HFFc6 (cell line): ENCODE results near the gene SPTLC3. TPM values are rescaled to one million over a fixed set of nuclear protein-coding genes. Genes with fewer than 3 reads are reported as not detected.
A peak's percentile ranks its signal among the peaks of the same experiment; 100 is the strongest.

ENCODE experiments used
- DNase-seq: peaks from one replicate; pipeline ENCODE4 v3.0.0-alpha.2; 2018
- H3K27ac Mint-ChIP-seq: 2 replicates; pipeline ENCODE4 v1.8.0; 2020; ENCODE audit warnings: mild to moderate bottlenecking, mixed read lengths
- H3K27me3 Mint-ChIP-seq: 2 replicates; pipeline ENCODE4 v1.8.0; 2021; ENCODE audit warnings: mild to moderate bottlenecking, moderate library complexity, mixed read lengths; ENCODE audit not compliant: insufficient read depth
- H3K36me3 Mint-ChIP-seq: 2 replicates; pipeline ENCODE4 v1.8.0; 2021; ENCODE audit warnings: low read depth, mixed read lengths
- H3K4me1 Mint-ChIP-seq: 2 replicates; pipeline ENCODE4 v1.8.0; 2020; ENCODE audit warnings: low read depth, mixed read lengths
- H3K4me3 Mint-ChIP-seq: 2 replicates; pipeline ENCODE4 v1.8.0; 2020; ENCODE audit warnings: mild to moderate bottlenecking, moderate library complexity, mixed read lengths
- H3K9me3 Mint-ChIP-seq: 2 replicates; pipeline ENCODE4 v1.8.0; 2020; ENCODE audit warnings: mild to moderate bottlenecking, mixed read lengths
- total RNA-seq, 6 experiments: library from RNA; stranded (reverse); fragmentation: NEBNext Ultra II Directional; extraction: Animal tissue kit (Norgen Biotek cat#: 25700); gene quantifications; 2 replicates in 1 of 6; 3 replicates in 5 of 6; pipeline ENCODE4 v1.2.3, GENCODE V29; 2021
- TF ChIP-seq, protein P1 (sequence below): fragments of 200-600 bp; sonication (generic); IDR thresholded peaks from 2 replicates; pipeline ENCODE4 v1.5.0; 2021; ENCODE audit warnings: antibody characterized with exemption, mild to moderate bottlenecking

SPTLC3 gene
- total RNA-seq, 6 experiments from 2014 or later: not detected

DNA sequence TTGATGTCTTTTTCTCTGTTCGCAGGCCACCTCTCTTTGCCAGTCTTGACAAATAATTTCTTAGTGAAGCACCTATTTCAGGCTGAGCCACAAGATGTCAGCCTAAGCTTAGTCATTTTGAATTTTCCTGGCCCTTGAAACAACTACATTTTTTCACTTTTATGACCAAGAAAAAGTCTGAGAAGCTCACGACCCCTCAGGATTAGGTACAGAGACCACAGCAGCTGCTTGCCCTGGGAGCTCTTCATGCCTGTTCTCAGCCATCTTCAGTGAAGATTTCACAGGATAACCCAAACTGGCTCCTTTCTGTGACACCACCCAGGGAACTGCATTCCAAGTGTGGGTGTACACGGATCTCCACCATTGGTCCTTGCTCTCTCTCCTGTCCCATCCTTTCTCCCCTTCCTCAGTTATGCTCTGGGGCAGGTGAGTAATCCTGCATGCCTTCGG, 38.4 kb upstream of the SPTLC3 start:
- H3K4me3 Mint-ChIP-seq: no peak overlapping the region

DNA sequence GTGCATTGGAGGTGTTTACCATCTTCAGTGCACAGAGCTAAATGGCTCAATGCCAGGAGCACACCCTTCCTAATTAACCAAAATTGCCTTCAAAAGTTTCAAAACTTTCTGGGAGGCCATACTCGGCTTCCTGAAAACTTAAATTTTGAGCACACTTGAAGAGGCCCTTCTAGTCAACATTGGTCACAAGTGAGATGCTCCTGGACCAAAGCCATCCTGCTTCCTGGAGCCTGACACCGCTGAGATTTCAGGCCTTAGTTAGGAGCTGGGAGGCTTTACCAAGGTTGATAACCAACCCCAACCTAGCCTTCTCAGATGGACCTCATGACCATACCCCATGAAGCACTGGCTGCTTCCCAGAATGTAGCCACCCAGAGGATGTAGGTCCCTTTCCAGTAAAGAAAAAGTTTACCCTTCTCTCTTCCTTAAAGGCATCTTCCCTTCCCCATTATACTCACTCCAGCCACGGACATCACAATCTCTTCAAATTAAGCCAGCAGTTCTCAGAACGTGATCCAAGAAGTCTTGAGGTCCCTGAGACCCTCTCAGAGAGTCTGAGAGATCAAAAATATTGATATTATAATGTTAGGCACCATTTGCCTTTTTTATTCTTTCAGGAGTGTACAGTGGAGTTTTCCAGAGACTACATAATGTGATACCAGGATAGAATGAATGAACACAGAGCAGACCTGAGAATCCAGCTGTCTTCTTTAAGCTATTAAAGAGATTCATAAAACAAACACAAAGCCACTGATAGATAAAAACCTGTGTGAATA, 32.8 kb upstream of the SPTLC3 start:
- H3K4me3 Mint-ChIP-seq: no peak overlapping the region
- DNase-seq: no peak
- TF ChIP-seq, protein P1, sequence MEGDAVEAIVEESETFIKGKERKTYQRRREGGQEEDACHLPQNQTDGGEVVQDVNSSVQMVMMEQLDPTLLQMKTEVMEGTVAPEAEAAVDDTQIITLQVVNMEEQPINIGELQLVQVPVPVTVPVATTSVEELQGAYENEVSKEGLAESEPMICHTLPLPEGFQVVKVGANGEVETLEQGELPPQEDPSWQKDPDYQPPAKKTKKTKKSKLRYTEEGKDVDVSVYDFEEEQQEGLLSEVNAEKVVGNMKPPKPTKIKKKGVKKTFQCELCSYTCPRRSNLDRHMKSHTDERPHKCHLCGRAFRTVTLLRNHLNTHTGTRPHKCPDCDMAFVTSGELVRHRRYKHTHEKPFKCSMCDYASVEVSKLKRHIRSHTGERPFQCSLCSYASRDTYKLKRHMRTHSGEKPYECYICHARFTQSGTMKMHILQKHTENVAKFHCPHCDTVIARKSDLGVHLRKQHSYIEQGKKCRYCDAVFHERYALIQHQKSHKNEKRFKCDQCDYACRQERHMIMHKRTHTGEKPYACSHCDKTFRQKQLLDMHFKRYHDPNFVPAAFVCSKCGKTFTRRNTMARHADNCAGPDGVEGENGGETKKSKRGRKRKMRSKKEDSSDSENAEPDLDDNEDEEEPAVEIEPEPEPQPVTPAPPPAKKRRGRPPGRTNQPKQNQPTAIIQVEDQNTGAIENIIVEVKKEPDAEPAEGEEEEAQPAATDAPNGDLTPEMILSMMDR: no peak
- H3K27ac Mint-ChIP-seq: no peak overlapping the region
- no peaks in the 10 kb centered on the region; the same call in 1 of the 2 replicates for H3K36me3 Mint-ChIP-seq
- H3K4me1 Mint-ChIP-seq: no peaks in the 10 kb centered on the region
- peaks cover 29% of the 10 kb centered on the region for H3K9me3 Mint-ChIP-seq
- H3K27me3 Mint-ChIP-seq: no peaks in the 10 kb centered on the region; the same call in 1 of the 2 replicates

More for the DNA sequence above, 38.4 kb upstream of the SPTLC3 start:
- Mint-ChIP-seq H3K27me3 (no peaks in the 10 kb centered on the region), H3K27ac (no peak overlapping the region), H3K36me3 (peaks cover 3% of the 10 kb centered on the region), H3K4me1 (no peaks in the 10 kb centered on the region), H3K9me3 (peaks cover 31% of the 10 kb centered on the region)
- TF ChIP-seq, protein P1: peak; percentile 40; the same call in 1 of the 2 replicates
- DNase-seq: no peak

DNA sequence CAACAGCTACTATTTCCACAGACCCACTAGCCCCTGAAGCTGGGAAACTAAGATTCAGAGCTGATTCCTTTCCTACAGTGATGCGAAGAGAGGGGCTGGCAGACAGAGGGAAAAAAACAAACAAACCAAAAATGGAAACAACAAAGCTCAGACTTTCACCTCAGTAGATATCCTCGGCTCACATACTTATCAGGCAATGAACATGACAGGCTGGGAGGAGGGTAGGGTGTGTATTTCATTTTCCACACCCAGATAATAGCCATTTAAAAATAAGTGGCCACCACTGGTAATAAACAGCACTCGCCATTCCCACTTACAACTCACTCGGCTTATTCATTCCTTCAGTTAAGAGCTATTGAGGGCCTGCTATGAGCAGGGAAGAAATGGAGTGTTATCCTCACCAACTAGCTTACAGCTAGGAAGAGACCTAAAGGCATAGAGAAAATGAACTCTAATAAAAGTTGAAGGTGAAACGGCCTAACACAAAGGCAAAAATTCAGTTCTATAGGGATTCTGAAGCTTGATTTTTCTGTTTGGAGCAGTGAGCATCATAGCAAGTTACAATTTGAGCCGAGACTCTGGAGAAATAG, 32.0 kb upstream of the SPTLC3 start:
- Mint-ChIP-seq H3K27me3 (no peaks in the 10 kb centered on the region; the same call in 1 of the 2 replicates), H3K36me3 (no peaks in the 10 kb centered on the region; the same call in 1 of the 2 replicates), H3K27ac (no peak overlapping the region), H3K9me3 (peaks cover 31% of the 10 kb centered on the region), H3K4me1 (no peaks in the 10 kb centered on the region), H3K4me3 (no peak overlapping the region)
- no peak for DNase-seq
- TF ChIP-seq, protein P1: no peak

DNA sequence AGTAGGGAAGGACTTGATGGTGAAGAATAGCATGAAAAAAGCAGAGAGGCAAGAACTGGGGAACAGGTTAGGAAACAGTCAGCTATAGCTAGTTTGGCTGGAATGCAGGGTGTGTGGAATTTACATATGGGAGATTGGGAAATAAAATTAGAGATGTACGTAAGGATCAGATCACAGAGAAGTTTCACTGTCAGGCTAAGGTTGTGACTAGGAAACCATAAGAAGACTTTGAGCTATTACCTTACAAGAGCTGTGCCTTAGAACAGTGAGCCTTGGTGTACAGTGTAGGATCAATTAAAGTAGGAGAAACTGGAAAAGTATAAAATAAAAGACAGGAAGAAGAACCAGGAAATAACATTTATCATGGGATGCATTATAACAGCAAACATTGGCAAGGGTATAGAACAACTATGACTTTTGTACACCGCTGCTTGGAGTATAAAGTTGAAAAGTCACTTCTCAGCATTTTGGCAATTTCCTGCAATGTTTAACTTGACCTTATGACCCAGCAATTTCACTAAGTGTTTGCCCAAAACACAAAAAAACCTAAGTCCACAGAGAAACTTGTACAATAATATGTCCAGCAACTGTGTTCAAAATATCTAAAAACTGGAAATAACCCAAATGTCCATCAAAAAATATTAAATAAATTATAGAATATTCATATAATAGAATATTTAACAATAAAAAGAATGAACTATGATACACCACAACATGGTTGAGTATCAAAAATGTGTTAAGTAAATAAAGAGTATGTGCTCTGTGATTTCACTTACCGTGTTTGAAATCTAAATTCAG, 31.2 kb upstream of the SPTLC3 start:
- Mint-ChIP-seq H3K4me3 (no peak overlapping the region), H3K4me1 (no peaks in the 10 kb centered on the region), H3K36me3 (no peaks in the 10 kb centered on the region), H3K27ac (no peak overlapping the region), H3K27me3 (no peaks in the 10 kb centered on the region; the same call in 1 of the 2 replicates), H3K9me3 (peaks cover 31% of the 10 kb centered on the region)
- TF ChIP-seq, protein P1: no peak
- no peak for DNase-seq

DNA sequence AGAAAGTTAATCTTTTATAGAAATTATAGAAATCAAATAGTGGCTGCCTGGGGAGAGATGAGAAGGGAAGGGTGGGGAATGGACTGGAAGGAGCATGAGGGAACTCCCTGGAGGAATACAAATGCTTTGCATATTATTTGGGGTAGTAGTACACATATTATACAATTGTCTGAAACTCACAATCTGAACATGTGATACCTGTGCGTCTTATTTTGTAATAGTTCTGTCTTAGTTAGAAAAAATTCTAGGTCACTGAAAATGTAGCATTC, 30.7 kb upstream of the SPTLC3 start:
- H3K36me3 Mint-ChIP-seq: no peaks in the 10 kb centered on the region
- H3K4me3 Mint-ChIP-seq: no peak overlapping the region
- no peak overlapping the region for H3K27ac Mint-ChIP-seq
- H3K9me3 Mint-ChIP-seq: peaks cover 31% of the 10 kb centered on the region
- TF ChIP-seq, protein P1: no peak
- H3K4me1 Mint-ChIP-seq: no peaks in the 10 kb centered on the region
- H3K27me3 Mint-ChIP-seq: no peaks in the 10 kb centered on the region; the same call in 1 of the 2 replicates
- no peak for DNase-seq
